Measurements from ENCODE around the gene SSTR4.

SSTR4 gene

DNA sequence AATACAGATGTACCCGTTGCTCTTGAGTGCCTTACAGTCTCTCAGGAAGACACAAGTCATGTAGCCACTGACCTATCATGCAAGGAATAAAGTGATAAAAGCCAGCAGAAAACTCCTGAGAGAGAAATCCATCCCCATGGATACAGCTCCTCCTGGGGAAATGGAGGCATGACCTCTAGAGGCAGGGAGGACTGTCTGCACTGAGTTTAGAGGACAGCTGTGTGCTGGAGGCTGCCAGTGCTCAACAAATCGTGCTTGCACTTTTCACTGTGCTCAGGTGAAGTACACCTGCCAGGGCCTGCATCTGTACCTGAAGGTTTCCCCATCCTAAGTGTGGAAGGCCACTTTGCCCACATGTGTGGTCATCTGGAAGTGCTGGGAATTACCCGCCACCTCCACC, 38.9 kb downstream of the SSTR4 start:
- ATAC-seq (ENCODE audit: low read depth) (no peak), DNase-seq (ENCODE audit: low spot score) (no peak)
- H3K4me3 ChIP-seq (ENCODE audit: severe bottlenecking): no peak overlapping the region
- H3K27me3 ChIP-seq (ENCODE audit: insufficient read depth, poor library complexity, severe bottlenecking): no peaks in the 10 kb centered on the region
- no peaks in the 10 kb centered on the region for H3K9me3 ChIP-seq (ENCODE audit: severe bottlenecking)
- H3K27ac ChIP-seq (ENCODE audit: poor library complexity, severe bottlenecking): no peak overlapping the region
- TF ChIP-seq, protein P1, sequence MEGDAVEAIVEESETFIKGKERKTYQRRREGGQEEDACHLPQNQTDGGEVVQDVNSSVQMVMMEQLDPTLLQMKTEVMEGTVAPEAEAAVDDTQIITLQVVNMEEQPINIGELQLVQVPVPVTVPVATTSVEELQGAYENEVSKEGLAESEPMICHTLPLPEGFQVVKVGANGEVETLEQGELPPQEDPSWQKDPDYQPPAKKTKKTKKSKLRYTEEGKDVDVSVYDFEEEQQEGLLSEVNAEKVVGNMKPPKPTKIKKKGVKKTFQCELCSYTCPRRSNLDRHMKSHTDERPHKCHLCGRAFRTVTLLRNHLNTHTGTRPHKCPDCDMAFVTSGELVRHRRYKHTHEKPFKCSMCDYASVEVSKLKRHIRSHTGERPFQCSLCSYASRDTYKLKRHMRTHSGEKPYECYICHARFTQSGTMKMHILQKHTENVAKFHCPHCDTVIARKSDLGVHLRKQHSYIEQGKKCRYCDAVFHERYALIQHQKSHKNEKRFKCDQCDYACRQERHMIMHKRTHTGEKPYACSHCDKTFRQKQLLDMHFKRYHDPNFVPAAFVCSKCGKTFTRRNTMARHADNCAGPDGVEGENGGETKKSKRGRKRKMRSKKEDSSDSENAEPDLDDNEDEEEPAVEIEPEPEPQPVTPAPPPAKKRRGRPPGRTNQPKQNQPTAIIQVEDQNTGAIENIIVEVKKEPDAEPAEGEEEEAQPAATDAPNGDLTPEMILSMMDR (IDR thresholded peaks at IDR 0.05; ENCODE audit: poor library complexity, severe bottlenecking): no peak
- H3K36me3 ChIP-seq (ENCODE audit: low read depth): no peaks in the 10 kb centered on the region
- H3K4me1 ChIP-seq (ENCODE audit: insufficient read depth, poor library complexity, severe bottlenecking): no peaks in the 10 kb centered on the region

DNA sequence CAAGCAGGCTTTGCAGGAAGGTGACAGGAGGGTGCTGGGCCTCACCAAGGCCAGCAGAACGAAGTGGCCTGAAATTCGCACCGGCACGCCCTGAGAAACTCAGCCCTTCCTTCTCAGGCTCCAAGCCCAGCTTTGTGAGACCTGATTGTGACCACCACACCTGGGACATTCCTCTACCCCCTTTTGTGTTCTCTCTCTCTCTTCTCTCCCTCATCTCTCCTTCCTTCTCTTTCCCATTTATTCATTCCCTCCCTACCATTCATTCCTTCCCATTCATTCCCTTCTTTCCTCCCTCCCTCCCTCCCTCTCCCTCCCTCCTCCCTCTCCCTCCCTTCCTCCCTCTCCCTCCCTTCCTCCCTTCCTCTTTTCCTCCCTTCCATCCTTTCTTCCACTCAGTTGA, 42.2 kb downstream of the SSTR4 start:
- TF ChIP-seq, protein P1 (IDR thresholded peaks at IDR 0.05; ENCODE audit: poor library complexity, severe bottlenecking): no peak

DNA sequence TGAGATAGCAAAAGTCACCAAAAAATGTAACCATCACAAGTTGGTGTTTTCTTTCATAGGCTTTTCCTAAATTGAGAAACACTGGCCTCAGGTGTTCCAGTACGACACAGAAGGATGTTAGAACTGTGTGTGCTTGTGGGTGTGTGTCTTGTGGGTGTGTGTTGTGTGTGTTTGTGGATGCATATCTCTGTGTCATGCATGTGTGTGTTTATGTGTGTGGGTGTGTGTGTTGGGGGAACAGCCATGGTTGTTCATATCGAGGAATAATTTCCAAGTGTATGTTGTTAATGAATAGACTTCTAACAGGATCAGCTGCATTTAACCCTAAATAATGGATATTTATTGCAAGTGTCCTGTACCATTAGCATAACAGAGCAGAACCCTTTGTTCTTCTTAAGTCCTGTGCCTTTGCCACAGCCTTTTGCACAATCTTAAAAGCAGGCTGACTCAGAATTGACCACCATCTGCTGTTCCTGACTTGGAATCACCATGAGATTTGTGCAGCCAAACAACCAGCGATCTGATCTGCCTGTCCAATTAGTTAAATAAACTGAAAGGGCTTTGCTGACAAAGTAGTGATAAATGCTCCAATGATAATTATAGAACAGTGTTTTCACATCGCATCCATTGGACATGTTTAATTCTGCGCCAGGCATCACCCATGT, 43.4 kb downstream of the SSTR4 start:
- ATAC-seq (ENCODE audit: low read depth) (no peak), DNase-seq (ENCODE audit: low spot score) (no peak)
- Histone ChIP-seq H3K4me3 (ENCODE audit: severe bottlenecking) (no peak overlapping the region), H3K4me1 (ENCODE audit: insufficient read depth, poor library complexity, severe bottlenecking) (peaks cover 10% of the 10 kb centered on the region), H3K9me3 (ENCODE audit: severe bottlenecking) (no peaks in the 10 kb centered on the region), H3K27me3 (ENCODE audit: insufficient read depth, poor library complexity, severe bottlenecking) (no peaks in the 10 kb centered on the region), H3K36me3 (ENCODE audit: low read depth) (no peaks in the 10 kb centered on the region), H3K27ac (ENCODE audit: poor library complexity, severe bottlenecking) (no peak overlapping the region)
- TF ChIP-seq, protein P1 (IDR thresholded peaks at IDR 0.05; ENCODE audit: poor library complexity, severe bottlenecking): no peak

More for the DNA sequence above, 42.2 kb downstream of the SSTR4 start:
- no peak overlapping the region for H3K4me3 ChIP-seq (ENCODE audit: severe bottlenecking)
- DNase-seq (ENCODE audit: low spot score): no peak
- ATAC-seq (ENCODE audit: low read depth): no peak
- no peaks in the 10 kb centered on the region for H3K4me1 ChIP-seq (ENCODE audit: insufficient read depth, poor library complexity, severe bottlenecking)
- no peak overlapping the region for H3K27ac ChIP-seq (ENCODE audit: poor library complexity, severe bottlenecking)
- H3K27me3 ChIP-seq (ENCODE audit: insufficient read depth, poor library complexity, severe bottlenecking): no peaks in the 10 kb centered on the region
- no peaks in the 10 kb centered on the region for H3K9me3 ChIP-seq (ENCODE audit: severe bottlenecking)
- no peaks in the 10 kb centered on the region for H3K36me3 ChIP-seq (ENCODE audit: low read depth)

DNA sequence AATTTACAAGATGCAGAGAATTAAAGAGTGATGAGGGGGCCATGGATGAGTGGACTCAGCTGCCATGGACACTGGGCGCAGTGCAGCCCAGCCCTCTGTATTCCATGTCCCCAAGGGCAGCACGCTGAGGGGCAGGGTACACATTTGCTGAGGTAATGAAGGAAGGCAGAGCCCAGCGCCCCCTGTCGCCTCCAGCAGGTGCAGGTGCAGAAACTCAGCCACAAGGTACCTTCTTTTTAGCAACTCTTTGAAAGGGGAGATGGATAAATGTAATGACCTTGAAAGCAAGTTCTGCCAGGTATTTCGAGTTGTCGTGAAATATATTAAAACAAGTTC, 43.9 kb downstream of the SSTR4 start:
- no peaks in the 10 kb centered on the region for H3K9me3 ChIP-seq (ENCODE audit: severe bottlenecking)
- no peaks in the 10 kb centered on the region for H3K36me3 ChIP-seq (ENCODE audit: low read depth)
- no peak overlapping the region for H3K4me3 ChIP-seq (ENCODE audit: severe bottlenecking)
- TF ChIP-seq, protein P1 (IDR thresholded peaks at IDR 0.05; ENCODE audit: poor library complexity, severe bottlenecking): no peak
- no peak overlapping the region for H3K27ac ChIP-seq (ENCODE audit: poor library complexity, severe bottlenecking)
- H3K4me1 ChIP-seq (ENCODE audit: insufficient read depth, poor library complexity, severe bottlenecking): peaks cover 12% of the 10 kb centered on the region
- DNase-seq (ENCODE audit: low spot score) (no peak), ATAC-seq (ENCODE audit: low read depth) (no peak)
- H3K27me3 ChIP-seq (ENCODE audit: insufficient read depth, poor library complexity, severe bottlenecking): no peaks in the 10 kb centered on the region

DNA sequence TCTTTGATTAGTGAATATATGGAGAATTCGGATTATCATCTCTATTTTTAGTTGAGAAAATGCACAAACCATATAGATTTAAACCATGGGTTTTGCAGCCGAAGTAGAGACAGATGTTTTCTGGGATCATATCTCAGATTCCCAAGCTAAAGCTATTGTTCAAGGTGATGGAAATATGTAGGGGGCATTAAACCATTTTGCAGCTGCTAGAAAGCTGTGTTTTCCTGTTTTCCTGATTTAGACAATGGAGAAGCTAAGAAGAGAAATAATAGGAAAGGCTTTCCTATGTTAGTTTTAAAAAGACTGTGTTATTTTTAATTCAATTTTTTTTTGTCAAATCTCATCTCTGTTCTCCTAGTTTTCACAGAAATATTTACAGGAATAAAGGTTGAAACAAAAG, 44.8 kb downstream of the SSTR4 start:
- Histone ChIP-seq H3K36me3 (ENCODE audit: low read depth) (no peaks in the 10 kb centered on the region), H3K4me1 (ENCODE audit: insufficient read depth, poor library complexity, severe bottlenecking) (peaks cover 12% of the 10 kb centered on the region), H3K27me3 (ENCODE audit: insufficient read depth, poor library complexity, severe bottlenecking) (no peaks in the 10 kb centered on the region), H3K27ac (ENCODE audit: poor library complexity, severe bottlenecking) (no peak overlapping the region), H3K4me3 (ENCODE audit: severe bottlenecking) (no peak overlapping the region), H3K9me3 (ENCODE audit: severe bottlenecking) (no peaks in the 10 kb centered on the region)
- ATAC-seq (ENCODE audit: low read depth) (no peak), DNase-seq (ENCODE audit: low spot score) (no peak)
- TF ChIP-seq, protein P1 (IDR thresholded peaks at IDR 0.05; ENCODE audit: poor library complexity, severe bottlenecking): no peak
